PC-3 (cell line): ENCODE results near the gene LMX1A. TPM values are rescaled to one million over a fixed set of nuclear protein-coding genes. Genes with fewer than 3 reads are reported as not detected.

Experiments used
- ATAC-seq: fragments of 200-7000 bp; cut with Tn5 transposase; 2 replicates; pipeline ENCODE4 v1.9.1; 2020; ENCODE audit warnings: mild to moderate bottlenecking, moderate library complexity
- BruUV-seq: library from RNA; stranded (reverse); fragments of 400-500 nt; replicated peaks from 2 replicates; lab custom pipeline; 2021; lab: Mats Ljungman, UMichigan
- CTCF ChIA-PET: fragments of 300-600 bp; sonication (Branson Sonifier 250); formaldehyde crosslinking; loops from one replicate; lab custom pipeline; 2022; ENCODE audit warnings: antibody characterized with exemption; lab: Charles Lee
- POLR2A ChIA-PET: fragments of 300-600 bp; sonication (Branson Sonifier 250); formaldehyde crosslinking; loops from one replicate; lab custom pipeline; 2022; ENCODE audit warnings: antibody characterized with exemption; ENCODE audit not compliant: unreplicated experiment; lab: Charles Lee
- DNase-seq: peaks from one replicate; pipeline ENCODE4 v3.0.0-alpha.2; 2015
- H2AFZ ChIP-seq: fragments of 300-600 bp; sonication (generic); 2 replicates; pipeline ENCODE4 v1.6.0; 2016; ENCODE audit warnings: antibody characterized with exemption, low read length
- H3F3A ChIP-seq: fragments of 300-600 bp; sonication (generic); one replicate; pipeline ENCODE4 v1.6.0; 2017; ENCODE audit warnings: antibody characterized with exemption, low read length, control low read depth, mild to moderate bottlenecking; ENCODE audit not compliant: unreplicated experiment
- H3K27ac ChIP-seq: fragments of 300-600 bp; sonication (generic); 2 replicates; pipeline ENCODE4 v1.5.1; 2016; ENCODE audit warnings: mild to moderate bottlenecking, low read length
- H3K27me3 ChIP-seq: fragments of 300-600 bp; sonication (generic); 2 replicates; pipeline ENCODE4 v1.6.1; 2016; ENCODE audit warnings: low read length, mixed read lengths
- H3K36me3 ChIP-seq: fragments of 300-600 bp; sonication (generic); 2 replicates; pipeline ENCODE4 v1.6.1; 2016; ENCODE audit warnings: low read depth, mixed run types, low read length, mixed read lengths
- H3K4me1 ChIP-seq: fragments of 300-600 bp; sonication (generic); 2 replicates; pipeline ENCODE4 v1.5.1; 2016; ENCODE audit warnings: low read length; ENCODE audit not compliant: insufficient read depth
- H3K4me2 ChIP-seq: fragments of 300-600 bp; sonication (generic); 2 replicates; pipeline ENCODE4 v1.6.0; 2016; ENCODE audit warnings: low read length
- H3K4me3 ChIP-seq: fragments of 300-600 bp; sonication (generic); 2 replicates; pipeline ENCODE4 v1.5.1; 2016; ENCODE audit warnings: mild to moderate bottlenecking, low read length, mixed read lengths
- H3K79me2 ChIP-seq: fragments of 300-600 bp; sonication (generic); 2 replicates; pipeline ENCODE4 v1.6.1; 2017; ENCODE audit warnings: low read length, mixed read lengths
- H3K9ac ChIP-seq: fragments of 300-600 bp; sonication (generic); 2 replicates; pipeline ENCODE4 v1.6.0; 2016; ENCODE audit warnings: mild to moderate bottlenecking, low read length
- H3K9me2 ChIP-seq: fragments of 300-600 bp; sonication (generic); replicated peaks from 2 replicates; pipeline ENCODE4 v1.6.1; 2016; ENCODE audit warnings: mixed run types, low read length, mixed read lengths
- H3K9me3 ChIP-seq: fragments of 300-600 bp; sonication (generic); 2 replicates; pipeline ENCODE4 v1.6.1; 2016; ENCODE audit warnings: low read length, mixed read lengths
- H4K20me1 ChIP-seq: fragments of 300-600 bp; sonication (generic); 2 replicates; pipeline ENCODE4 v1.6.1; 2016; ENCODE audit warnings: low read length, mixed read lengths
- CTCF ChIP-seq: fragments of 300-600 bp; sonication (generic); conservative IDR thresholded peaks from 2 replicates; pipeline ENCODE4 v1.5.1; 2017; ENCODE audit warnings: antibody characterized with exemption, low read depth, mild to moderate bottlenecking, low read length
- EZH2 ChIP-seq: fragments of 300-600 bp; sonication (generic); IDR thresholded peaks from one replicate; pipeline ENCODE4 v1.6.1; 2017; ENCODE audit warnings: antibody characterized with exemption, mild to moderate bottlenecking, low read length; ENCODE audit not compliant: unreplicated experiment
- EZH2phosphoT487 ChIP-seq: fragments of 300-600 bp; sonication (generic); IDR thresholded peaks from 2 replicates; pipeline ENCODE4 v1.6.1; 2018; ENCODE audit warnings: mild to moderate bottlenecking, antibody characterized with exemption, low read length, borderline replicate concordance
- intact Hi-C: fragments of 100-400 bp; cut with micrococcal nuclease; formaldehyde crosslinking; loops from 2 replicates; pipeline ENCODE4 v1.9.0; 2023
- total RNA-seq: library from RNA; depleted of rRNA; stranded (reverse); fragments of >200 nt; gene quantifications from 2 replicates; pipeline ENCODE4 v1.2.3, GENCODE V29; 2014

The LMX1A gene
- total RNA-seq, 1 experiment from 2014 or later, result not detected

- TF ChIP-seq CTCF (no peak), EZH2 (no peak), EZH2phosphoT487 (no peak)
- Histone ChIP-seq H4K20me1 (no peaks in the 10 kb centered on the region), H3K27me3 (peaks cover 30% of the 10 kb centered on the region), H3K4me3 (no peak overlapping the region), H3K9me2 (no peaks in the 10 kb centered on the region), H3K9ac (no peak overlapping the region), H3K36me3 (no peaks in the 10 kb centered on the region), H3F3A (no peaks in the 10 kb centered on the region), H3K27ac (no peak overlapping the region), H3K4me2 (no peak overlapping the region), H3K79me2 (no peaks in the 10 kb centered on the region), H3K9me3 (no peaks in the 10 kb centered on the region), H3K4me1 (peaks cover 16% of the 10 kb centered on the region), H2AFZ (no peak overlapping the region)
- CTCF ChIA-PET, result no interaction called here
- intact Hi-C loops, result no loop called here
- DNase-seq, result no peak
- POLR2A ChIA-PET, result no interaction called here
- no TSS peak for BruUV-seq
- no peak for ATAC-seq
Observed at GRCh38 chr1:165287329-165287728, 69.2 kb downstream of the LMX1A start.

GRCh38 chr1:165284454-165284853 is 72.1 kb downstream of the LMX1A start:
- ChIA-PET CTCF (no interaction called here), POLR2A (no interaction called here)
- no peaks in the 10 kb centered on the region for H4K20me1 ChIP-seq
- H3K36me3 ChIP-seq, result no peaks in the 10 kb centered on the region
- TF ChIP-seq EZH2phosphoT487 (no peak), EZH2 (no peak), CTCF (no peak)
- no peak for DNase-seq
- no peaks in the 10 kb centered on the region for H3K9me2 ChIP-seq
- no peak overlapping the region for H3K9ac ChIP-seq
- H3K27ac ChIP-seq, result no peak overlapping the region
- H3K79me2 ChIP-seq, result no peaks in the 10 kb centered on the region
- peaks cover 16% of the 10 kb centered on the region for H3K4me1 ChIP-seq
- H3K9me3 ChIP-seq, result no peaks in the 10 kb centered on the region
- no peak for ATAC-seq
- no peak overlapping the region for H2AFZ ChIP-seq
- no peak overlapping the region for H3K4me2 ChIP-seq
- H3K27me3 ChIP-seq, result peaks cover 30% of the 10 kb centered on the region
- BruUV-seq, result no TSS peak
- H3F3A ChIP-seq, result no peaks in the 10 kb centered on the region
- intact Hi-C loops, result no loop called here
- H3K4me3 ChIP-seq, result no peak overlapping the region

- no peak for ATAC-seq
- CTCF ChIA-PET, result no interaction called here
- BruUV-seq, result no TSS peak
Observed at GRCh38 chr1:165281207-165281901, 75.2 kb downstream of the LMX1A start.

More at GRCh38 chr1:165281207-165281901, 75.2 kb downstream of the LMX1A start:
- H4K20me1 ChIP-seq, result no peaks in the 10 kb centered on the region
- H3K27ac ChIP-seq, result no peak overlapping the region
- H2AFZ ChIP-seq, result no peak overlapping the region
- POLR2A ChIA-PET, result no interaction called here
- H3K4me1 ChIP-seq, result no peaks in the 10 kb centered on the region
- no peak overlapping the region for H3K4me2 ChIP-seq
- no peak overlapping the region for H3K4me3 ChIP-seq
- no peaks in the 10 kb centered on the region for H3K36me3 ChIP-seq
- intact Hi-C loops, result no loop called here
- no peak overlapping the region for H3K9ac ChIP-seq
- no peak for DNase-seq
- H3K9me2 ChIP-seq, result no peaks in the 10 kb centered on the region
- H3F3A ChIP-seq, result no peaks in the 10 kb centered on the region
- TF ChIP-seq EZH2, result no peak
- no peak for TF ChIP-seq EZH2phosphoT487
- no peak for TF ChIP-seq CTCF
- peaks cover 31% of the 10 kb centered on the region for H3K27me3 ChIP-seq
- H3K79me2 ChIP-seq, result no peaks in the 10 kb centered on the region
- no peaks in the 10 kb centered on the region for H3K9me3 ChIP-seq
